Right hindlimb (tissue), 1 donor: ENCODE measurements around the gene RAB25.
A peak's percentile ranks its signal among the peaks of the same experiment; 100 is the strongest.
"Not testable (repeated sequence)": the region's sequence is repeated elsewhere in the genome, so short reads cannot be mapped to it uniquely, and the experiment has no call there.

Experiments used
- DNase-seq: peaks from one replicate; pipeline ENCODE4 v3.0.0-alpha.2; 2018

The RAB25 gene

DNA sequence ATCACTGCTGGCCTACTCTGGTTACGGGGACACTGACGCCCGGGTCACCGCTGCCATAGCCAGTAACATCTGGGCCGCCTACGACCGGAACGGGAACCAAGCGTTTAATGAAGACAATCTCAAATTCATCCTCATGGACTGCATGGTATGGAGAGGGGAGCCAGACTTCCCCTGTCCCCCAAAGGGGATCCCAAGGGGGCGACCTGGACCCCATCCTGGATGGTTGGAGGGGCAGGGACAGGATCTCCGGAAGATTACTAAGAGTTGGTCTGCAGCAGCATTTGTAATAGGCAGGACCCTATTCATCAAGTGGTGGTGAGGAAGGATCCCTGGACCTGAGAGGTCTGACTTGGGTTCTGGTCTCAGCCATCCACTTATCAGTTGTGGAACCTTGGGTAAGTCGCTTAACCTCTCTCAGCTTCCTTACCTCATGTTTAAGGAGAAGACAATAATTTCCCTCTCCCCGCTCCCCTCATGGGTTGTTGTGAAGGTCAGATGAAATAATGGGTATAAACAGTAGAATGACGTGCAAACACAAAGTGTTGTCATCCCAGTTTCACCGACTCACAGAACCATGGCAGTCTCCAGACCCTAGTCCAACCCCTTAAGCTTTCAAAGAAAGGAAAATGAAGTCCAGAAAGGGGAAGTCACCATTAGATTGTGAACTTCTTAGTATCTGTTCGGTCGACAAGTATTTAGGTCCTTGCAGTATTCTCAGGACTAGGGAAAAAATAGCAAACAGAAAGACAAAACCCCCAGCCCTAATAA lies 5.5 kb upstream of the RAB25 start:
- no peak for DNase-seq

GRCh38 chr1:156056326-156056849 lies 4.6 kb upstream of the RAB25 start:
- no peak for DNase-seq

DNA sequence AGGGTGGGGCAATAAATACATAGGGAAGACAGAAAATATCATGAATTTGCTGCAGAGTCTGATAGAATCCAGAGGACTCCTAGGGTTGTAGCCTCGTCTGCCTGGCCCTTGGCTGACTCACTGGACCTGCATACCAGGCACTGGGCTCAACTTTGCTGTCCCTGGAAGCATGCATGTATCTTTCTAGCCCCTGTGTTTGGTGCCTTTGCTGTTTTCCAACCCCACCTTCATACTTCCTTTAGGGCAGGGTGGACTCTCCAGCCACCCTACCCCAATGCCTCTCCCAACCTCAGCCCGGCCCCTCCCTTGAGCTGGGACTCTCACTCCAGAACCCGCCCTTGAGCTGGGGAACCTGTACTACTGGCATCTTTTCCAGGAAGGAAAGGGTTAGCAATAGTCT lies 1.2 kb downstream of the RAB25 start:
- DNase-seq, result no peak

GRCh38 chr1:156063997-156064285 lies 3.0 kb downstream of the RAB25 start:
- no peak for DNase-seq

- DNase-seq, result no peak
Measured at GRCh38 chr1:156064615-156065014, 3.7 kb downstream of the RAB25 start.

GRCh38 chr1:156065212-156065611 lies 4.3 kb downstream of the RAB25 start:
- no peak for DNase-seq

- no peak for DNase-seq
Measured at GRCh38 chr1:156065871-156066270, 4.9 kb downstream of the RAB25 start.

DNA sequence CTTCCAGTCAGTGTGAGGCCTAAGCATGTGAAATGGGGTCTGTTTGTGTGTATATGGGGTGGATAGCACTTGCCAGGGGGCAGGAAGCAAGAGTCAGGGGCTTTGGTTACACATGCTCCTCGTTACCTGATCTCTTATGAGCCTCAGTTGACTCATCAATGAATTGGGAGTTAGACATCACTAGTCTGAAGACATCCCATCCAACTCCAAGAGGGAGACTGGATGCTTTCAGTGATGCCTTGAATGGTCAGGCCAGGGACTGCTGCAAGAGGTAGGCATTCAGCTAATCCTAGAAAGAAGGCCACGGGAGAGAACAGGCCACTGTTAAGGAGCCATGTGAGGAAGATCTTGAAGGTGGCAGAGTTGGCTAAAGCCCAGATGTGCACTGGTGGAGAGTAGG lies 6.3 kb downstream of the RAB25 start:
- DNase-seq, result no peak

DNA sequence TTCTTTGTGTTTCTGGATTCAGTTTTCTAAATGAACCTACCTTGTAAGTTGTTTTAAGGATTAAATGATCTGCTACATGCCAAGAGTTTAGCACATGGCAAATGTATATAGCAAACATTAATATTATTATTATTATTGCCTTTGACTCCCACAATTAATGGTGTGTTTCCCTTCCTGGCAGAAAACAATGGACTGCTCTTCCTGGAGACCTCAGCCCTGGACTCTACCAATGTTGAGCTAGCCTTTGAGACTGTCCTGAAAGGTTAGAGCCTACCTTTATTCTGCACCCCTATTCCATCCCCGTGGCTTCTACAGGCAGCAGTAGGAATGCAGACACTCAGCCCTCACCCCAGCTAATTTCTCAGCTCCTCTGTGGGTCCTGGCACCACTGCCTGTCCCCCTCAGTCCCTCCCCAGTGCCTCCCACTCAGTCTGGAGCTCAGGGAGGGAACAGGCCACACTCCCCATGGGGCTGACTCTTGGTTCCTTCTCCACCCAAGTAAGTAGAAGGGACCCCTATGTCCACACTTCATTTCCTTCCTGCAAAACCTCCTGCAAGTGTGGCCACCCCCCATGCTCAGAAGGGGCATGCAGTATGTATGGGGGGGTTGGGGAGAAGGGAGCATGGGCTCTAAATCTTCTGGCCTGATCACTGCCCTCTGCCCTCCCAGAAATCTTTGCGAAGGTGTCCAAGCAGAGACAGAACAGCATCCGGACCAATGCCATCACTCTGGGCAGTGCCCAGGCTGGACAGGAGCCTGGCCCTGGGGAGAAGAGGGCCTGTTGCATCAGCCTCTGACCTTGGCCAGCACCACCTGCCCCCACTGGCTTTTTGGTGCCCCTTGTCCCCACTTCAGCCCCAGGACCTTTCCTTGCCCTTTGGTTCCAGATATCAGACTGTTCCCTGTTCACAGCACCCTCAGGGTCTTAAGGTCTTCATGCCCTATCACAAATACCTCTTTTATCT lies 8.8 kb downstream of the RAB25 start:
- no peak for DNase-seq

DNA sequence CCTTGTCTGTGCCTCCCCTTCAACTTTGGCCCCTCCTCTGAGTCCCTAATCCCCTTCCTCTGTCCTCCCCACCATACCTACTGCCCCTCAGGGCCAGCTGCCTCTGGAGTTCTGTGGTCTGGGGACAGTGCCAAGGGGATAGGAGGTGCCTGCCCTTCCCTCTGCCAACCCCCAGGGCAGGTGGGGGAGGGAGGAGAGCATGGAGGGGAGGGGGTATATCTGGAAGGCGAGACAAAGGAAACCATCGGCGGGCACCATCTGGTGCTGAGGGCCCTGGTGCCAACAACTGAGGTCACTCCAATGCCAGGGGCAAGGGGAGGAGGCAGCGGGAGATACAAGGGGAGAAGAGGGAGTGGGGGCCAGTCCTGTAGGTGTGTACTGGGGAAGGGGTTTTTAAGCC lies 9.6 kb downstream of the RAB25 start:
- DNase-seq, result peak; percentile 59

DNA sequence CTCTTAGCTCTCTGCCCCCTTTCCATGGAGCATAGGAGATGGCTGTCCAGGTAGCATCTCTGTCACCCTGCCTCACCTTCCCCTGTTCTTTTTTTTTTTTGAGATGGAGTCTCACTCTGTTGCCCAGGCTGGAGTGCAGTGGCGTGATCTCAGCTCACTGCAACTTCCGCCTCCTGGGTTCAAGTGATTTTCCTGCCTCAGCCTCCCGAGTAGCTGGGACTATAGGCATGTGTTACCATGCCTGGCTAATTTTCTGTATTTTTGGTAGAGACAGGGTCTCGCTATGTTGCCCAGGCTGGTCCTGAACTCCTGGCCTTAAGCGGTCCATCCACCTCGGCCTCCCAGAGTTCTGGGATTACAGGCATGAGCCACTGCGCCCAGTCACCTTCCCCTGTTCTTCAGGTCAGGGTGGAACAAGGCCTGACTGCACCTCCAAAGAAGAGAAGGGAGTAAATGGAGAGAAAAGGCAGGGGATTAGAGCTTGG lies 10.4 kb downstream of the RAB25 start:
- DNase-seq, result not testable (repeated sequence)

DNA sequence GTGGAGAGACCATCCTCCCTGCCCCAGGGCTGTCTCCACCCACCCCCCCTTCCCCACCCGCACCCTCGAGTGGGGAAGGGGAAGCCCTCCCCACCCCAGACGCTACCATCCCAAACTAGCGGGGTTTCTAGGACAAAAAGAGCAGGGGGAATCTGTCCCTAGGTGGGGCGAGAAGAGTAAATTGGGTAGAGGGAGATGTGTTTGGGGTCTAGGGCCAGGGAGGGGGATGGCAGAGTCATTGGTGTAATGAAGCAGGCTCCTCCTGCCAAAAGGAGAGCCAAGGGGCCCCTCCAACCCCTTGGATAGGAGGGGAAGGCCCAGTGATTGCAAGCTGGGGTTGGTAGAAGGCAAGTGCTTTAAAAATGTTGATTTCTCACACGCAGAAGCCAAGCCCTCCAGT lies 11.3 kb downstream of the RAB25 start:
- no peak for DNase-seq

- DNase-seq, result no peak
Measured at GRCh38 chr1:156073110-156073687, 12.2 kb downstream of the RAB25 start.

DNA sequence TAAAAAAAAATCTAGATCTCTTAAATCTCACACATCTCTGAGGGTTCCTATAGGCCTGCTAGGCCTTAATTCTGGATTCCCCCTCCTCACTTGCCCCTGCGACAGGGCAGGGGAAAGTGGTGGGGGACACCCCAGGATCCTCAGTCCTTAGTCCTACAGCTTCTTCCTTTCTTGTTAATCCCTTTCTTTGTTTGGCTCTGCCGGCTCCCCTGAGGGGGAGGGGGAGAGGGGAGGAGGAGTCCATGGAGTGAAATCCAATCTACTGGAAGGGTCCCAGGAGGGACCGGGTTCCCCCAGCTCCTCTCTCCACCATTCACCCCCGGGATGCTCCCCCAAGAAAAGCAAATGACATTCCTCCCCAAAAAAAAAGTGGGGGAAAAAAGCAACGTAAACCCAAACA lies 12.8 kb downstream of the RAB25 start:
- no peak for DNase-seq

DNA sequence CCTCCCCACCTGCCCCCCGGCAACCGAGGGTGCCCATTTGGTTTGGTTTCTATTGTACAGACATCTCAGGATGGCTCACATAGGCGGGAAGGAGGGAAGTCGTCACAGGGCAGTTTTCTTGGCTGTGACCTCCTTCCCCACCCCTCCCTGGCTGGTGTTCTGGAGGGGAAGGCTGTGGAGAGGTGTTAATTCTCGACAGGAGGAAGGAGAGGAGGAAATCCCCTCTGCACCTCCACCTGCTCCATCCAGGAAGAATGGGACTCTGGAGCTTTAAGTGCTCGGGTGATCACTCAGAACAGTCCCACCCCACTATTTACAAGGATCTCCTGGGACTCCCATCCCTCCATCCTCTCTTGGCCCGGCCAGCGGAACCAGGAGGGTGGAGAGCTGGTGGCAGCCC lies 13.7 kb downstream of the RAB25 start:
- no peak for DNase-seq

DNA sequence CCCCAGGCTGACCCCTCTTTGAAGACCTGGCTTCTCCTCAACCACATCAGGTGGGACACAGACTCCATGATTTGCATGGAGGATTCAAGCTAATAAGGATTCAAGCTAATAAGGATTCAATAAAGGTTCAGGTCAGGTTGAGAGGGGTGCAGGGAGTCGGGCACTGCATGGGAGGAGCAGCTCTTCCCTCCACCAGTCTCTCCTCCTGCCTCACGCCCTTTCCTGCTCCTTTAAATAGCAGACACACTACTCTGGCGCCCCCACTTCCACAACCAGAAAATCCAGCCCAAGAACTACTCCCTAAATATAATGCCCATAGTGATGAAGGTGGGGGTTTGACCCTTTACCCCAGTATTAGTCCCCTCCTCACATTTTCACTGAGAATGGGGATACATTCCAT lies 14.2 kb downstream of the RAB25 start:
- DNase-seq, result no peak

DNA sequence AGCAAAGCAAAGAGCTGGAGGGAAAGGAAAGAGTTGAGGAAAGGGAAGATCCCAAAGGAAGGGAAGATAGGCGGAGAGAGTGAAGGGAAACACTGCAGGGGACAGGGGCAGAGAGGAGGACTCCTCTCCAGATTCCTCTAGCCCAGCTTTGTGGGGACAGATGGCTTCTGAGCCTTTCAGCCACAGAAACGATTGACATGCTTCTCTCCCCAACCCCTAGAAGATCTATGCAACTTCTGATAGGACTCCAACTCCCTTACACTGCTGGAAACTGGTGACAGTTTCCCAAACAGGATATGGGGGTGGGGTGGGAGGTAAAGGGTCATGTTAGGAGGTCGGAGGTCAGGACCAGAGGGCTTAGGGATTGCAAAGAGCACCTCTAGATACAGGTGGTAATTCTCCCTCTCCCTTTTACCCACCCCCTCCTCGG lies 14.8 kb downstream of the RAB25 start:
- no peak for DNase-seq

- peak; percentile 71 for DNase-seq
Measured at GRCh38 chr1:156076609-156077429, 15.9 kb downstream of the RAB25 start.

- no peak for DNase-seq
Measured at GRCh38 chr1:156077430-156077760, 16.4 kb downstream of the RAB25 start.

DNA sequence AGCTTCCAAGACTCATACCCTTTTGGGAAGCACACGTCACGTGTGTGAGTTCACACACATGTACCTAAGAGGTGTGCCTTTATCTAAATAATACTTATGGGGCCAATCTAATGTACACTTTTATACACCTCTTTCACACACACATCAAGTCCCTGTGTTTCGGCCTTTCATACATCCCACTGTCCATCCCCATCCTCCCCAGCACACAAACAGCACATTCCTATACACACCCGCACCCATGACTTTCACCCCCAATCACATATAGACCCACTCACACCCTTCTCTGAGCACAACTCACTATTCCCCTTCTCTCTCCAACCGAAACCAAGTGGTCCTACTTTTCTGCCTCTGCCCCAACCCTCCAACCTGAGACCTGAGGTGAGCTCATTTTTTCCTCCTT lies 17.8 kb downstream of the RAB25 start:
- DNase-seq, result no peak

- no peak for DNase-seq
Measured at GRCh38 chr1:156079762-156080161, 18.8 kb downstream of the RAB25 start.

DNA sequence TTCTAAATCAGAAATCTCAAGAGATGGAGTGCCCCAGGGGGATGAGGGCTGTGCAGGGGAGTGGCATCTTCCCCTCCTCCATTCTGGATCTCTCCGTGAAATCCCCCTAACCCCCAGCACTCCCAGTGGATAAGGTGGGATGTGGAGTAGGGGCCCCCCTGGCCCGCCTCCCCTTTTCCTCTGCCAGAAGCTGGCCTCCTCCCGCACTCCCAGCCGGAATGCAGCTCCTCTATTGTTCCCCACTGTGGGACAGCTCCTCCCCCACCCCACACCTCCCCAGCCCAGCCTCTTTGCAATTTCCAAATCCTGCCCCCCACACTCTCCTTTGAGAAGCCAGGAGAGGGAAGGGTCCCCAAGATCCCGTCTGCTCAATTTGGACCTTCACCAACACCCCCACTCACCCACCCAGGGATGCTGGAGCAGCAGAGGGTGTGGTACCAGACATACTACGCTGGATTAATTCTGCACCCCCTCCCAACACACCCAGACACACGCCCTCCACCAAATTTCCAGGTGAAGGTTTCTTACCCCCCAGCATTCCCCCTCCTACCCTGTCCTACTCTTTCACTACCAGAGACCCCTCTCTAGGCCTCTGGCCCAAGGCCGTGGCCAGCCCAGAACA lies 19.4 kb downstream of the RAB25 start:
- DNase-seq, result peak; percentile 56
